NCI-H2029 treated with DMSO at 0.1 percent for 48 hours (cell line): ENCODE data around the gene PLA2G4E.

Experiments used
- DNase-seq: peaks from one replicate; lab custom pipeline; 2025; lab: John Stamatoyannopoulos, UW

Gene PLA2G4E

DNA sequence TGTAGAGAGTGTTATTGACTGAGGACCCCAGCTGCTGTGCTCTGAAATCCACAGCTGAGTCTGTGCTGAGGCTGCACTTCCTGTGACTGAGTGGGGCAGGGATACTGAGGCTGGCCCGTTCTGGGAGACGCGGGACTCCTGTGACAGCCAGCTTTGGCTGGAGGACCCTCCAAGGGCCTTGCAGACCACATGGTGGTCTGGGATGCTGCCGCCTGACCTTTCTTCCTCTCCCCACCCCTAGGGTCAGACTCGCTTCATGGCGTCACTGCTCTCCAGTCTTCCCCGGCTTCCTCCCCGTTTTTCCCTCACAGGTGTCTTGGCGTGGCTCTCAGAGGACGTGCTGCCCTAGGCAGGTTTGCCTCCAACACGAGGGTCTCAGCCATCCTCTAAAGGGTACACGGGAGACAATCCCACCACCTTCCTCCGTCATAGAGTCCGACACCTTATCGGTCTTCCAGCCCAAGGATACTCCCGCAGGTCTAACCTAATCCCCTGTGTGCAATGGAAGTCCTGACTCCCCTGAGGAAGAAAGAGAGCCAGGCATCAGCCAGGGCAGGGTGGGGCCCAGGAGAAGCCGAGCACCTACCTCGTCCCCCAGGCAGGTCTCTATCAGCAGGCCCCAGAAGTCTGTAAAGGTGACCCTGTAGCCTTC is 28.6 kb downstream of the PLA2G4E start:
- no peak for DNase-seq

DNA sequence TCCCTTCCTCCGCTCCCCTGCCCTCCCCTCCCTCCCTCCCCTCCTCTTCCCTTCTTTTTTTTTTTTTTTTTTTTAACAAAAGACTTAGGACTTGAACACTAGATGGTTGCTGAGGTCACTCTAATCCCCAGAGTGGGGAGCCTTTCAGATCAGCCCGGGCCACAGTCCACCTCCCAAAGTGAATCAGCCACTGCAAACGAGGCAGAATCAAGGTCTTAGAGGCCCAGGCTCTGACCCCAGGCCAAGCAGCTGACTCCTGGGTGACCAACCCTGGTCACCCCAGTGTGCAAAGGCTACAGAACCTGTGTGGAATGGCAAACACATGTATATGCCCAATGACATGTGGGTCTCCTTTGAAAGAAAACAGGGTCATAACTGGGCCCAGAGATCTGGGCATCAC is 30.2 kb downstream of the PLA2G4E start:
- no peak for DNase-seq

DNA sequence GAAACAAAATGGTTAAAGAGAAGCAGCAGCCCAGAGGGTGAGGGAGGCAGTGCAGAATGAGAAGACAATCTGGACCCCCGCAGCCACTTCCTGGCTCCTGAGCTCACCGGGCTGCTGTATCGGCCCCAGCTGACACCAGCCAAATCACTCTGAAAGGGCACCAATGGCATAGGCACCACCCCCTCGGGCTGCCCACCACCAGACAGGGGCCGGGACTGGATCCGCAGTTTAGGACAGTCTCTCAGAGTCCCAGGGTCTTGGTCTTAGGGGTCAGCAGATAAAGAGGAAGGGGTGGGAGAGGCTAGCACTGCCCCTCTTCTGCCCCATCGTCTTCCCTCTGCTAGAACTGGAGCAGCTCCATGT is 30.6 kb downstream of the PLA2G4E start:
- DNase-seq, result no peak

DNA sequence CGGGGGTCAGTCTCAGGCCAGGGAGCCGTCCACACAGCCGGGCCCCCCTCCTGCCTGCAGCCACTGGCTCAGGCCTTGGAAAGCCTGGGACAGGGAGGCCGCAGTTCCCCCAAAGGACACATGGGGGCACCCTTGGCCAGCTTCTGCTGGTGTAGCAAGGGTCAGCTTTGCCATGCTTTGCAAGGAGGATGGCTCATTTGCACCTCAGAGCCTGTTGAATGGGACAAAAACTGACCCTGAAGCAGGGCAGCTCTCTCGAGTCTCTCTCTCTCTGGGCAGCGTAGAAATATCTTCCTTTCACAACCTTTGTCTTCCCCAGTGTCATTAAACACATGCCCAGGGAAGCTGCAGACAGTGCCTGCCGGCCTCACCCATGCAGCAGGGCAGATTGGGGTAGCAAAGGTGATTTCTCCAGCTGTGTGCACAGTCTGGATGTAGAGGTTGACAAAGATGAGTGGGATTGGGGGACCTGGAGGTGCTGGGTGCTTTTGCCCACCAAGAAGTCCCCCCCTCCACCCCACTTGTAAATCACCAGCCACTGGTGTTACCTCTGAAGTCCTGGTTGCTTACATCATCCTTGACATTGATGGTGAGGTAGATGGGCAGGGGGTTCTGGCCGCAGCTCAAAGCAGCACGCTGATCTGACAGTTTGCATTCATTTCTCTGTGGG is 31.1 kb downstream of the PLA2G4E start:
- no peak for DNase-seq

DNA sequence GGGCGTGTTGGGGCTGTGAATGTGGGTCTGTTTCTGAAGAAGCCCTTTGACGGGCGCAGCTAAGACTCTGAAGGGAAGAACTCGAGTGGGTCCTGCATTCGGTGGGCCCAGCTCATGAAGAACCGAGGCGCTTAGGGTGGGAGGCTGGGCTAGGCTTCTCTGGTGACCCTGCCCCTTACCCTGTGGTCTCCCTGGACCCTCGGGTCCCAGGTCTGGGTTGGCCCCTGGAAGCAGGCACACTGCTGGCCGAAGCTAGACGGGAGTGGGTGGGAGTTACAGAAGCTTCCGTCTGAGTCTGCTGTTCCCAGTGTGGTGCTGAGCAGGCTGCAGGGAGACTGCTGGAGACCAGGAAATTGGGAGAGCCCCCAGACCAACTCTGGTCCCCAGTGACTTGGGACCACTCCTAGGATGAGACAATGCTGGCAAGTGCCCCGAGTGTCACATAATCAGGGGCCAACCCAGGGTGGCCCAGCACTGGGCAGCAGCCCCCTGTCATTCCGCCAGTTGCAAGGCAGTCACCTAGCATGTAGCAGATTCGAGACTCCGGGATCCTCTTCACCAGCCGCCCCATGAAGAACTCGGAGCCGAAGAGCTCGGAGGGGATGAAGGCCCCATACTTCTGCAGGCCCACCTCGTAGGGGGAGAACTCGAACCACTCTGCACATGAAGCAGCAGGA is 31.8 kb downstream of the PLA2G4E start:
- DNase-seq, result no peak

DNA sequence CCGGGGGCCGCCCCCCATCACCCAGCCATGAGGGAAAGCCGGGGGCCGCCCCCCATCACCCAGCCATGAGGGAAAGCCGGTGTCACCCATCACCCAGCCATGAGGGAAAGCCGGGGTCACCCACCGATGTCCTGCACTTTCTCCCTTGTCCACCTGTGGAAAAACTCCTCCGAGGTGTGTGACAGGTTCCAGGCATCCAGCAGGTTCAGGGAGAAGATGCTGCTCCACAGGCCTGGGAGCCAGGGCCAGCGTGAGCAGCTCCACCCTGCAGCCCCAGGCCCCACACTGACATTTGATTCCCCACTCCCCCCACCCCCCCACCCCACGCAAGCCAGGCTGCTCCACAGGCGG is 32.9 kb downstream of the PLA2G4E start:
- no peak for DNase-seq

DNA sequence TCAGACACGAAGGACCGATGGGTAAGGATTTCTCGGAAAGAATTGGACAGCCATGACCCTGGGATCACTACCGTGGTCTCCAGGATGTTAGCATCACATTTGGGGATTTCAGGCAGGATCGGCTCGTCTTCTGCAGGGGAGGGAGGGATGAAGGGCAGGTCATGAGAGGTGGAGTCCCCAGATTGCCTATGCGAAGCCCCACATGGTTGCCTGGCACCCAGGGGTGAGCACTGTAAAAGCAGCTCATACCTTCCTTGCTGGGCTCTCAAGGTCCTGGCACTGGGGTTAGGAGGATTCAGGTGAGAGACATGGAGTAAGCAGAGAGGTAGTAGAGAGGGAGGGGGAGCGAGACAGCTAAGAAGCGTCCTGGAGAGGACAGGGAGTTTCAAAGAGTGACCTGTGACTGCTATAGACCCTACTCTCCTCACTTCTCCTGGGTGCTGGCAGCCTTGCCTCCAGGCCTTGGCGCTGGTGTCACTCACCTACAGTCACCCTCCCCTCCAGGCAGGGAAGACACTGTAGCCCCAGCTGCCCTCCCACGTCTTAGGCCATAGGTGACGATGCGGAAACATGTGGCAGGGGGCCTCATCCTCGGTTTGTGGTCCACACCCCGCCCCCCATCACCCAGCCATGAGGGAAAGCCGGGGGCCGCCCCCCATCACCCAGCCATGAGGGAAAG is 33.5 kb downstream of the PLA2G4E start:
- no peak for DNase-seq

DNA sequence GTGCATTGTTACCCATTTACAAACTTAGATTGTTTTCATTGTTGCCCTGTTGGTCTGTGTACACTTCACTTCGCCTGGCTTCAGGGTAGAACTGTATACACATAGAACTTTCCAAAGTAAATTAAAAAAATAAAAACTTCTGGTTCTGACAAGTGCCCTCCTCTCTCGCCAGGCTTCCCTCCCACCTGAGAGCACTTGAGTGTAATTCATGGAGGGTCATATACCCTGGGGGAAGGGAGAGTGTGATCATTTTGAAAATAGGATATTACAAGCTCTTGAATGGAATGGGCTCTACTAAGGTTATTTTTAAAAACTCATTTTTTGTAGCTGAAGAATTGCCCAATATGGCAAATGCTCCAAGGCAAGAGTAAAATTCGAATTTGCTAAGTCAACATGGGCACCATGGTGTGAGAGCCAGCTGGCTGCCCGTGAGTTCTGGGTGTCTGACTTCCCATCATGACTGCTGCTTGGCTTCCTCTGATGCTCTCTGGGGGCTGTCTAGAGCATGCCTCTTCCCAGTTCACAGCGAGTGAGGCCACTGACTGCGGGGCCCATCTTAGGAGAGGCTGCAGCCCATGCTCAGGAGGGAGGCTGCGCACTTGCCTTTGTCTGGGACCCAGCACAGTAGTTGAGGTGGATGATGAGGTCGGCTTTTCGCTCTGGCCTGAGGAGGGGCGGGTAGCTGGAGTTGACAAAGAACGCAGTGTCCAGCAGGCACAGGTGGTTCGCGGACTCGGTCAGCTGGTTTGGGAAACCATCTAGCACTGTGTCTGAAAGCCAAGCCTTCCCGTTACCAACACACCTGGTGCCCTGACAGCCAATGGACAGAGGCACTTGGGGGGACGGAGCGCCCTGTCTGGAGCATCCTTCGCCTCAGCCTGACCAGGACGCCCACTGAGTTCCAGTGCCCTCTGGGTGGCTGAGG is 35.3 kb downstream of the PLA2G4E start:
- no peak for DNase-seq

DNA sequence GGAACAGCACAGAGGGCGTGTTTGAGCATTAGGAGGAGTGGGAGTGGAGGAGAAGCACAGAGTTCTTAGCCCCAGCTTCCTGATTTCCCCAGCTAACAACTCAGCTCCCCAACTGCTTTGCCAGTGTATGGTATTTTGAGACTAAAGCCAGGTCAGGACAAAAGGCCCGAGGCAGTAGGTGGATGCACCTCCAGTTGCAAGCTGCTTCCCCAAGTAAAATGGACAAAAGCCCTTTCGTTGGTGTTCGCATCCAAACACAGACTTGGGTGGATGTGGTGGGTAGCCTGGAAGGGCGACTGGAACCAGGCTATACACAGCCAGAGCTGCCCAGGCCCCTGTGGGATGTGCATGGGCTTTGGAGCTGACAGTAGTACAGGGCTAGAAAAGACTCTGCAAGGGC is 36.2 kb downstream of the PLA2G4E start:
- no peak for DNase-seq

DNA sequence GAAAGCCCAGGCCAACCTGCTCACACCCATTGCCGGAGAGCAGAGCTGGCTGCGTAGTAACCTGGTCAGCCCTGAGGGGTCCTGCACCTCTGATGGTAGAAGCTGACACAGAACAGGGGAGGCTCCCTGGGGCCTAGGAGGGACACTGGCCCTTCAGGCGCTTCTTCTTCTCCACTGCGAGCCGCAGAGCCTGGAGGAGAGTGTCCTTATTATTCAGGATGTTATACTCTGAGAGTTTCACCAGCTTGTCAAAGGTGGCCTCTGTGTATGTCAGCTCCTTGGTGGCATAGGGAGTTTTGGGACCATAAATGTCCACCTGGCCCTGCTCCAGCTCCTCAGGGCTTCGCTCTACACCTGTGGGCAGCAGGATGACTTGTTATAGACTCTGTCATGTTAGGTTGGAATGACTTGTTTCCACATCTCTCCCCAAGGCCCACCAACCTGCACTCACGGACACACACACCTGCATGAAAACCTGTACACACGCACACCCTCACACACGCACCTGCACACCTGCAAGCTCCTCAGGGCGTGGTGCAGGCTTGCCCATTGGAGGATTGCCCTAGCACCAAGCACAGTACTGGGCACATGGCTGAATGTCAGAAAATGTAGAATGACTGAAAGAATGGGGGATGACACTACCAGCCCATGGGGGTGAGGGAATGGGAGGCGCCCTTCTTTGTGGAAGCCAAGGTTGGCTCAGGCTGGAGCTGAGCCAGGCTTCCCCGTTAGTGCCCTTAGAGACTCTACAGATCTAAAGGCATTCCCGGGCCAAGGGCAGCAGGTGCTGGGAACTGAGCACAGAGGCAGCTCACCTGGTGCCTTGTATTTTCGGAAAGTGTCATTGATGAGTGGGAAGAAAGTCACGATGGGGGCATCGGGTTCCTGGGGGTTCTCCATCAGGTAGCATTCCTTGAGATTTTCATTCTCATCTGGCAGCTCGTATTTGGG is 36.9 kb downstream of the PLA2G4E start:
- no peak for DNase-seq

DNA sequence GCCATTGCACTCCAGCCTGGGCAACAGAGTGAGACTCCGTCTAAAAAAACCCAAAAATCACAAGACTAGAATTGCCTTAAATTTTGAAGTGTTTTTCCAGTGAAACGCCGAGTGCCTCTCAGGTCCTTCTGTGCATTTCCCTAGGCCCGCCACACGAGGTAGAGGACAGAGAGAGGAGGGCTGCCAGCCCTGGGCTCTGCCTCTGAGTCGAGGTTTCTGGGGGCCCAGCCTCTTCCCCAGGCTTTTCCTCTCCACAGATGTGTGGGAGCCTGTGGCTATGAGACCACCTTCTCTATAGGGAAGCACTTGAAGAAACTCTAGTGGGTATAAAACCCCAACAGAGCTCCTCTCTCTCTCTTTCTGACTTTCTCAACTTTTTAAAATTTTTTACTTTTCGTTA is 37.6 kb downstream of the PLA2G4E start:
- no peak for DNase-seq

DNA sequence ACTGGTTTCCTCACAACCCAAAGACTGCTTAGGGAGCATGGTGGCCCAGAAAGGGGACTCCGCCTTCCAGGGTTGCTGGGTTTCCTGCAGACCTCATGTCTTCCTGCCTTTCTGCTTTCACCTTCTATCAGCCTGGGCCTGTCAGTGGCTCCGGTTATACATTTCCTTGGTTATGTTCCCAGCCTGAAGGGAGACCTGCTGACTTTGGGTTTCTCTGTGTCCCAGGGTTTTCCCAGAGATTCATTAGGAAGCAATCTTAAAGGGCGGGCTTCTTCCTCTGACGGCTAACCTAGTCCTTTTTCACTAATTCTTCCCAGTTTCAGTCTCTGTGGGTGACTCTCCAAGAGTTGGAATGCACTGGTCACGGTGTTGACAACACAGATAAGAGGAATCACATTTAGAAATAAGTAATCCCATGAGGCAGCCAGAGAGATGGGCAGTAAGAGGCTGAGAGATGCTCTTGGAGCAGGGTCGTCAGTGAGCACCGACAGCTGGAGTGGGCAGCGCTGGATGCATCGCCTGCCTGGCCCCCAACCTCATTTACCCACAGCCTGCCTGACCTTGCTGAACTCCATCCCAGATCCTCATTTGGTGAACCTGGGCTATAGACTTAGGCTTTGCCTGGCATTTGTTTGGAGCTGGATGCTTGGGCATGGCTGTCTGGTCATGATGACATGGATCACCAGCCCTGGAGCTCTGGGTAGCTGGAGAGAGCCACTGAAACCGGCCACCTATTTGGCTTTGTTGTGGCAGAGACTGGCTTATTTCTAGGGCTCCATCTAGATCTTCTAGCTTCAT is 38.5 kb downstream of the PLA2G4E start:
- DNase-seq, result no peak

DNA sequence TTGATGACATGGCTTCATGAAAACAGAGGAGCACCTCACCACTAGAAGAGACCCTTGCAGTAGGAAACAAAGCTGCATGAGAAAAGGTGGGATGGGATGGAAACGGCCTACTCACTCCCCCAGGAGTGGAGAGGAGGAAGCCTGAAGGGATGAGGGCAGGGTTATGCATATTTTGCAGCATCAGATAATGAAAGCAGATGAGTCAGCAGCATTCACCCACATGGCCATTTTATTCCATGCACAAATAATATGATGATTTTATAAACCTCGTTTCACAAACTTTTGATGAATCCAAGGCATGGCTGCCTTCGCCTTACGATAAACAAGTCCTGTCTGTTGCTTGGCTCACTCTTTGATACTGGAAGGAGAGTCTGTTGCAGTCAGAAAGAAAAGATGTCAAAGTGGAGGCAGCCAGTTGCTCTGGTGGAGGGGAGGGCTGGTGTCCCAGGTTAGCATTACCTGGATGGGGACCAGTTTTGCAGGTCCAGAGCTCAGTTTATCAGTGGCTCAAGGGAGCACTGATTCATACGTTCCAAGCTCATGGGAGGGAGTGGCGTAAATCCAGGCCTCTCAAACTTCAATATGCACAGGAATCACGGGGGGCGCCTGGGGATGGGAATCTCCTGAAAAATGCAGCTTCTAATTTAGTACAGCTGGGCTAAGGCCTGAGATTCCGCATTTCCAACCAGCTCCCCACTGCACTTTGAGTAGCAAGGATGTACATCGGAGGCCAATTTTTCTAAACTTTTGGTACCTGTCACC is 39.3 kb downstream of the PLA2G4E start:
- DNase-seq, result no peak

DNA sequence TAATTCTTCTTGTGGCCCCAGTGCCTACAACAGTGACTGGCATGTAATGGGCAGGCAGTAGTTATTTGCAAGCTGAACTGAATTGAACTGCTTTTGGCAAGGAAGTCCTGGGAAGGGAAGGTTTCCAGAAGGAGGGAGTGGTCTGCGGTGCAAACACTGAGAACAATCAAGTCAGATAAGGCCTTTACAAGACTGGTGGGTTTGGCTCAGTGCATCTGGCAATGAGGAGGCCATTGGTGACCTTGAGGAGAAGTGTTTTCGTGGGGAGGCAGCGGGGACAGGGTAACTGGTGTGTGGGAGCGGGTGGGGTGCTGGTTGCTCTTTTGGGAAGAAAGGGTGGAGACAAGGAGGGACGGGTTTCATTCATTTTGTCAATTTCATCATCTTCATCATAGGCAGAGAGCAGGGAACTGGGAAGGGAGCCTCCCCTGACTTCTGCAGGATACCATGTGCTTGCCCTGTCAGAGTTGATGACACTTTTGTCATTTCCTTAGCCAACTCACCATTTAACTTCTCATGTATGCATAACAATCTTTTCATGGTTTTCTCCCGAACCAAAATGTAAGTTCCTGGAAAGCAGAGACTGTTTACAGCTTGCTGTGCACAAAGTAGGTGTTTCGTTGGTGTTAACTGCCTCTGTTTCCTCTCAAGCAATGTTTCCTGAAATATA is 40.1 kb downstream of the PLA2G4E start:
- no peak for DNase-seq

DNA sequence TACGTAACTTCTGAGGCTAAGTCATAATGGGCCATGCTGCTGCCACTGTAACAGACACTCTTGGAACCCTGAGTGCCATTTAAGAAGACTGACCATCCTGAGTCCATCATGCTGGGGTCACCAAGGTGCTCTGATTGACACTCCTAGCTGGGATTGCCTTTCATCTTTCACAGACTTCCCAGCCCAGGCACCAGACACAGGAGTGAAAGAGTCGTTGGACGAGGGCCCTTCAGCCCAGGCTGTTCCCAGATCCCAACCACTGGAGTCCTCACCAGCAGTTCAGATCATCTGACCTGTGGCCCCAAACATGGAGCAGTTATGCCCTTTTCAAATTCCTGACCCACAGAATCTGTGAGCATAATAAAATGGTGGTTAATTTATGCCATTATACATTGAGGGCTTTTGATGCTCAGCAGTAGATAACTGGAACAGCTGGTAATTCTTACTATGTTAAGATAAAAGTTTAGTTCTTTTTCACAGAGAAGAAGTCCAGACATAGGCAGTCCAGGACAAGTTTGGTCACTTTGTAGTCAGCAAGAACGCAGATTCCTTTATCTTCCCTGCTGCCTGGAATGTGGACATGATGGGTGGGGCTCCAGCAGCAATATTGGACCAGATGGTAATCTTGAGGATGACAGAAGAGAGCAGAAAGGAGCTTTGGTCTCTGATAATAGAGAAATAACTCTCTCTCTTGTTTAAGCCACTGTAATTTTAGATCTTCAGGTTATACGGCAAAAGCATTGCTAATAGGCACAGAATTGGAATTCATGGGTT is 41.2 kb downstream of the PLA2G4E start:
- no peak for DNase-seq

DNA sequence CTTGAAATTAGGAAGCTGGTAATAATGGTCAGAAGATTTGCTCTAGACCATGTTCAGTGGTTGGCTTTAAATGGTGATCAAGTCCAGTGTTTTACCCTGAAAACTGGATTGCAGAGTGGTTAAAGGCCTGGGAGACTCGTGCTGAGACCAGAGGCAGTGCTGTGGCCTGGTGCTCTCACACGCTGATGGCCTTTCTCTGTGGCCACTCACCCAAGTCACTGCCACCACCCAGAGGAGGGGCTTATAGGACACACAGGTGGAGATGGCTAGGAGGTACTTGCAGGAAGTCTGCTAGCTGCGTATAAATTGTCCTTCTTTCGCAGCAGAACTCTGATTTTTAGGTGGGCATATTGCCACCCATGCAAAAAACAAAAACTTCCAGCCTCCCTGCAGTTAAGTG is 42.3 kb downstream of the PLA2G4E start:
- no peak for DNase-seq

DNA sequence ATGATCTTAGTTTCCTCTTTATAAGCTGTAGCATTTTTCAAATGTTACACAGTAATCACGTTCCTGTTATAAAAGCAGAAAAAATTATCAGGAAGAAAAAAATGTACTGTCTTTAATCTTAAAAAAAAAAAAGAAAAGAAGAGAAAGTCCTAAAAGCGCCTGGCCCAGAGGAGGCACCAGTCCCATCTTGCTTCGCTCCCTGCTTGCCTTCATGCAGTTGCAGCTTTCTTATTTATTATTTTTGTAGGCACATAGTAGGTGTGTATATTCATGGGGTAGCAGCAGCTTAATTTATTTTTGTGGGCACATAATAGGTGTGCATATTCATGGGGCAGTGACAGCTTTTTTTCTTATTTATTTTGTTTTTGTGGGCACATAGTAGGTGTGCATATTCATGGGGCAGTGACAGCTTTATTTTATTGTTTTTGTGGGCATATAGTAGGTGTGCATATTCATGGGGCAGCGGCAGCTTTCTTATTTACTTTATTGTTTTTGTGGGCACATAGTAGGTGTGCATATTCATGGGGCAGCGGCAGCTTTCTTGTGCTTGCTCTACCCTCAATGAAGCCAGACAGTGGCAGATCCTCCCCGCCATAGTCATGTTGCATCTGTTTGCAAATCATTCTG is 43.0 kb downstream of the PLA2G4E start:
- DNase-seq, result no peak
